Cardiac septum (tissue), 1 donor: Measurements from ENCODE around the gene ROR1. TPM values are rescaled to one million over a fixed set of nuclear protein-coding genes. Genes with fewer than 3 reads are reported as not detected.

Source experiments
- DNase-seq: peaks from one replicate; pipeline ENCODE4 v3.0.0-alpha.2; 2020; ENCODE audit warnings: low spot score
- intact Hi-C: fragments of 100-400 bp; cut with DNase I; formaldehyde crosslinking; loops from one replicate; pipeline ENCODE4 v1.14.0; 2022
- total RNA-seq: library from RNA; stranded (reverse); fragmentation: NEBNext Ultra II Directional; extraction: Animal tissue kit (Norgen Biotek cat#: 25700); gene quantifications from one replicate; pipeline ENCODE4 v1.2.1, GENCODE V29; 2021
- donor health status: DM: no; HTN: no; CAD: no.

The ROR1 gene
- total RNA-seq, 1 donor from 2014 or later, result 34.8 TPM

- no peak for DNase-seq
- intact Hi-C loops, result loop anchor here (5.0 kb wide), 1 partner anchor 200 kb away; no protein-coding TSS in a partner anchor
Measured at GRCh38 chr1:63936801-63937200, 163.0 kb downstream of the ROR1 start.

GRCh38 chr1:63937461-63938022, 163.7 kb downstream of the ROR1 start:
- intact Hi-C loops, result loop anchor here (5.0 kb wide), 1 partner anchor 200 kb away; no protein-coding TSS in a partner anchor
- DNase-seq, result no peak

DNA sequence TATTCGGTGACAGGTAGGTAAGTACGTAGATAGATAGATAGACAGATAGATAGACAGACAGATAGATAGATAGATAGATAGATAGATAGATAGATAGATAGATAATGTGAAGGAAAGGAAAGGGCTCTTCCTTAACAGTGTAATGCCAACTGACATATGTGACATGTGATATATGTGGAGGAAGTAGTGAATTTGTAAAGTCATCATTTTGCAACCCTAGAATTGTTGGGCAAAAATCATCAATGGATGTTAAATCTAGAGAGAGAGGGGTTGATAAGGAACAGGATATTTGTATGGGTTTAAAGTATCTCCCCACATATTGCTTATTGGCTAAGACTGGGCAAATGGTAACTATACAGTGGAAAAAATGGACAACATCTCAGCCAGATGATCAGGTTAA, 166.6 kb downstream of the ROR1 start:
- intact Hi-C loops, result no loop called here
- DNase-seq, result no peak

GRCh38 chr1:63943393-63943792, 169.6 kb downstream of the ROR1 start:
- intact Hi-C loops, result no loop called here
- DNase-seq, result no peak

- intact Hi-C loops, result no loop called here
- DNase-seq, result no peak
Measured at GRCh38 chr1:63945943-63946342, 172.1 kb downstream of the ROR1 start.

GRCh38 chr1:63946866-63947491, 173.2 kb downstream of the ROR1 start:
- intact Hi-C loops, result no loop called here
- no peak for DNase-seq

- intact Hi-C loops, result no loop called here
- no peak for DNase-seq
Measured at GRCh38 chr1:63947904-63948303, 174.1 kb downstream of the ROR1 start.

GRCh38 chr1:63950023-63950422, 176.2 kb downstream of the ROR1 start:
- intact Hi-C loops, result no loop called here
- no peak for DNase-seq

DNA sequence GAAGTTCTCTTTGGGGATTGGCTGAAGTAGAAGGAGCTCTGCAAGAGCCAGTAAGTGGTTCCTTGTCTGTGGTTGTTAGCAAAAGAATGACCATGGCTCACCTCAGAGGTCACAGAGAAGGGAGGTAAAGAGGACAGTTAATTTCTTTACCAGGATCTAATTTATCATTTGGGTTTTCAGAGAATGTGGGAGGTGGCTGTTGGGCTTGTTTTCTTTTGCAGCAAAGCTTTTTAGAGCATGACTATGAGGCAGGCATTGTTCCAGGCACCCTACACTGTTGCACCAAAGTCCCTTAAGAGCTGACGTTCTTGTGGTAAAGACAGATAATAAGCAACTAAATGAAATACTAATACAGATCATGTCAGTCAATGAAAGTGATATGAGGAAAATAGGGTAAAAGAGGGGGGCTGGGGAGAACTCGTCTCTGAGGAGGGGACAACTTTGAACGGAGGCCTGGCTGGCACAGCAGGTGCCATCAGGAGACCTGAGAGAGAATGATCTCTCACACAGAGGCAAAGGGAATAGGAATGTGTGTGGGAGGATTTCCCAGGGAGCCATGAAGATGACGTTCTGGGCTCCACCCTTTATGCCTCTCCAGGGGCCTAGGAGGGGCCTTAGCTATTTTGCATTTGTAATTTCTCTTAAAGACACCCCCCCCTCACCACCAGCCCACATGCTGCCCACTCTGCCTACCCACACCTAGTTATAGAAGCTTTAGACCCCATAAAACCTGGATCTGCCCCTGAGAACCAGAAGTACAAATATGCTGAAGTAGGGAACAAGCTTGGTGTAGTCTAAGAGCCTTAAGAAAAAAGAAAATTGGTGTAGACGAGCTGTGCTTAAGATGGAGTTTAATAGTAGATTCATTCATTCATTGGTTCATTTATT, 177.5 kb downstream of the ROR1 start:
- intact Hi-C loops, result no loop called here

DNA sequence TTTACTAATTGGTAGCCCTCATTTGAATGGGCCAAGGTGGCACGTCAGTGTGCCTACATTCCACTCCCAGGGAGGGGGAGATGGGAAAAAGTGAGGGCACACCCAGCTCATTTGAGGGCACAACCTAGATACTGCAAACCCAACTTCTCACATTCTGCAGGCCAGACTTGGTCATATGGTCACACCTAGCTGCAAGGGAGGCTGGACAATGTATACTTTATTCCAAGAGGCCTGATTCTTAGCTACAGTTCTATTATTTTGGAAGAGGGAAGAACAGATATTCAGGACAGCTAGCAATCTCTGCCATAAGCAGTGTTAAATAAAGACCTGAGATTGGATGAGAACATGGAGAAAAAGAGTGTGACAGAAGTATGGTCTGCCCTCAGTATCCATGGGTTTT, 180.4 kb downstream of the ROR1 start:
- intact Hi-C loops, result no loop called here
- DNase-seq, result no peak

More for the DNA sequence above, 177.5 kb downstream of the ROR1 start:
- DNase-seq, result no peak

GRCh38 chr1:63955370-63956145, 181.7 kb downstream of the ROR1 start:
- DNase-seq, result no peak
- intact Hi-C loops, result no loop called here

- intact Hi-C loops, result no loop called here
- DNase-seq, result no peak
Measured at GRCh38 chr1:63958556-63958955, 184.7 kb downstream of the ROR1 start.

DNA sequence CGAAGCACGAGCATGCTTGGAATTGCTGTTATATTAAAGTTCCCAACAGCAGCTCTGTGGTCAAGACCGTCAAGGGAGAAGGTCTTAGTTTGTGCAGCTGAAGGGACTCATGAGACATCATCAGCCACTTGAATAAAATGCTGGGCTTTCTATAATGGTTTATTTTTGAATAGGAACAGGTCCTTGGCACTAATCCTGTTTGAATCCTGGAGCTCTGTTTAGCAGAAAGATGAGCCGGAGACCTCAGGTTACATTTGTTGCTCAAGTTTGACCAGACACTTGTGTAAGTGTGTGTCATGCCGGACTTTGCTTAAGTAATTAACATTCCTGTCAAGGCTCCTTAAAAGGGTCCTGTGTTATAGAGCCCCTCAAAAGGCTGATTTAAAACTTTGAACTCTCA, 186.5 kb downstream of the ROR1 start:
- intact Hi-C loops, result no loop called here
- DNase-seq, result no peak

DNA sequence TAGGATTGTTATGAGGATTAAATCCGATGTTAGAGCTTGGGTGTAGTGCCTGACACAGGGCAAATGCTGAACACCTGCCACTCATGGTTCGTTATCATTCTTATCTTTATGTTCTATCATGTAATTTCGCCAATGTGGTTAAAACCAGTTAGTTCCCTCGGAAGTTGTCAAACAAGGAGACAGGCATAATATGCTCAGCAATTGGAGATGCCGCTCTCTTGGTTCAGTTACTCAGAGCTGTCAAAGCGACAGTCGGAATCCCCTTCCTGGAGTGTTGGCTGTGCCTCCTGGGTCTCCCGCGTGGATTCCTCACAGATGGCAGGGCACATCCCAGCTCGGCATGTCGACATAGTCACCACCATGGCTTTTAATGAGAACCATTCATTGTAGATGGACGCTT, 192.2 kb downstream of the ROR1 start:
- DNase-seq, result no peak
- intact Hi-C loops, result no loop called here

DNA sequence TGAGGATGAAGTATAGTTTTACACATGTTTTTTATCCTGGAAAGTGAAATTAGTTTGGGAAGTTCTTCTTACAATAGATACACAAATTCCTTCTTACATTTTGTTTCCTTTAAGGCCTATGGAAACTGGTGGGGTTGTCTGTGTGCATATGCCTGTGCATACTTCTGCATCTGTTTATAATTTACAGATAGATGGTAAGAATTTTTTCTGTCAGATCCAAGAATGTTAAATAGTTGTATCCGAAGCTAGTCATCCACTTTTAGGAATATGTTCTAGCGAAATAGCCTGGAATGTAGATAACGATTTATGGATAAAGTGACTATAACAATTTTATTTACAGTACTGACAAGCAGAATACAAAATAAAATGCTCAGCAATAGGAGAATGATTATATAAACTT, 194.1 kb downstream of the ROR1 start:
- intact Hi-C loops, result no loop called here
- DNase-seq, result no peak

DNA sequence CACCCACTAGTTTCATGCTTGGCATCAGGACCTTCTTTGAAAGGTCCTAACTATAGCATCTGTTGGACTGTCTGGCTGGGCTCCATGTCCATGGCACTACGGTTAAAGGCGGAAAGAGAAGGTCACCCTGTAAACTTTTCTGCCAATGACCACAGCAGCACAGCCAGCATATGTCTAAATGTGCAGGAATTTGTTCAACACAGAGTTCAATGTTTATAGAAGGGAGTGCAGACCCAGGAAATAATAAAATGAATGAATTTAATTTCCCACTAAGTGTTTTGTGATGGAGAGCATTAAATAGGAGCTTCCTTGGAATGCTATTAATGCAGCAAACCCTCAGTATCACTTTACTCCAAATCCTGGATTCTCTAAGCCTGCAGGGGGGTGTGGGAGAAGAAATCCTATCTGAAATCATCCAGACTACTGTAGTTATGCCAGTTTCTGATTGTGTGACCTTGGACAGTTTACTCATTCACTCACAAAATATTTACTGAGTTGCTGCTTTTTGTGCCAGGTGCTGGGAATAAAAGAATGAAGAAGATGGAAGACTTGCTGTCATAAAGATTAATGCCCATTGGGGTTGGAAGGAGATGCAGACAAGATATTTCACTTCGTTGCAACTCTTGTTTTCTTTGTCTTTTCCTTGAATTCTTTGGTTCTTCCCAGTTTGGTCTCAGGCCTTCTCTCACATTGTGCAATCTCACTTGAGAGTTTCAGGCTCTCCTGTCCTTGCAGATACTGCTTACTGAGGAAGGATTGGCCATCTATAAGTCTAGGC, 195.0 kb downstream of the ROR1 start:
- intact Hi-C loops, result no loop called here
- no peak for DNase-seq

GRCh38 chr1:63969441-63969901, 195.7 kb downstream of the ROR1 start:
- no peak for DNase-seq
- intact Hi-C loops, result no loop called here

GRCh38 chr1:63971557-63971956, 197.7 kb downstream of the ROR1 start:
- DNase-seq, result no peak

GRCh38 chr1:63973005-63973419, 199.2 kb downstream of the ROR1 start:
- DNase-seq, result no peak
- intact Hi-C loops, result loop anchor here (5.0 kb wide), 1 partner anchor 69 kb away; no protein-coding TSS in a partner anchor

More at GRCh38 chr1:63971557-63971956, 197.7 kb downstream of the ROR1 start:
- intact Hi-C loops, result loop anchor here (5.0 kb wide), 1 partner anchor 71 kb away; no protein-coding TSS in a partner anchor
